H1 (cell line): ENCODE measurements around the gene KLK5. TPM values are rescaled to one million over a fixed set of nuclear protein-coding genes. Genes with fewer than 3 reads are reported as not detected.

Experiments
- CTCF ChIA-PET: fragments of 300-600 bp; sonication (Branson Sonifier 250); formaldehyde crosslinking; loops from one replicate; lab custom pipeline; 2021; ENCODE audit not compliant: partially characterized antibody; lab: Charles Lee
- POLR2A ChIA-PET: fragments of 300-600 bp; sonication (Branson Sonifier 250); formaldehyde crosslinking; loops from one replicate; lab custom pipeline; 2021; ENCODE audit warnings: inconsistent platforms; ENCODE audit not compliant: partially characterized antibody; lab: Charles Lee
- DNase-seq, 2 experiments: peaks; one replicate each; pipeline versions ENCODE4 v3.0.0 to v3.0.0-alpha.2; 2010 to 2022; ENCODE audit warnings: low spot score in 2 of 2, low read depth in 1 of 2, mixed read lengths in 1 of 2
- FAIRE-seq: peaks from 2 replicates; lab custom pipeline; 2011; peaks lifted over from hg19 to GRCh38; lab: Jason Lieb, UNC
- H2AFZ ChIP-seq: 2 replicates; pipeline ENCODE4 v1.8.1; 2012; ENCODE audit warnings: low read length, inconsistent platforms
- H2AK5ac ChIP-seq: 2 replicates; pipeline ENCODE4 v1.6.1; 2013; ENCODE audit warnings: low read depth, low read length
- H2BK120ac ChIP-seq: replicated peaks from 2 replicates; pipeline ENCODE3; 2013; ENCODE audit warnings: low read depth, low read length, inconsistent platforms
- H2BK12ac ChIP-seq: 2 replicates; pipeline ENCODE4 v1.6.1; 2013; ENCODE audit warnings: low read depth, low read length
- H2BK15ac ChIP-seq: 2 replicates; pipeline ENCODE4 v1.6.1; 2013; ENCODE audit warnings: low read length
- H2BK20ac ChIP-seq: 2 replicates; pipeline ENCODE4 v1.6.1; 2013; ENCODE audit warnings: low read length
- H2BK5ac ChIP-seq: 2 replicates; pipeline ENCODE4 v1.6.1; 2013; ENCODE audit warnings: low read depth, low read length
- H3K14ac ChIP-seq: 2 replicates; pipeline ENCODE4 v1.6.1; 2013; ENCODE audit warnings: inconsistent platforms; ENCODE audit not compliant: insufficient read length
- H3K18ac ChIP-seq: 2 replicates; pipeline ENCODE4 v1.6.1; 2013; ENCODE audit warnings: low read length; ENCODE audit errors: extremely low read depth
- H3K23ac ChIP-seq: 2 replicates; pipeline ENCODE4 v1.6.1; 2013; ENCODE audit warnings: inconsistent platforms; ENCODE audit not compliant: insufficient read length
- H3K23me2 ChIP-seq: 2 replicates; pipeline ENCODE4 v1.6.1; 2013; ENCODE audit warnings: low read depth, low read length
- H3K27ac ChIP-seq: 2 replicates; pipeline ENCODE4 v1.6.1; 2011; ENCODE audit warnings: low read depth, low read length, inconsistent platforms
- H3K27me3 ChIP-seq, 4 experiments: replicated peaks in 1 of 4; 1 replicate in 1 of 4; 2 replicates in 3 of 4; pipeline versions ENCODE4 v1.6.1 to v1.8.1; 2011 to 2013; ENCODE audit warnings: low read length in 3 of 4, mild to moderate bottlenecking in 3 of 4, inconsistent platforms in 2 of 4, mixed read lengths in 2 of 4, moderate library complexity in 1 of 4; ENCODE audit not compliant: control insufficient read depth in 3 of 4, insufficient read depth in 3 of 4; ENCODE audit errors: extremely low read depth in 1 of 4
- H3K36me3 ChIP-seq, 4 experiments: 2 replicates each; pipeline versions ENCODE4 v1.6.1 to v1.8.1; 2011 to 2013; ENCODE audit warnings: mild to moderate bottlenecking in 4 of 4, low read length in 3 of 4, moderate library complexity in 2 of 4, control low read depth in 1 of 4, inconsistent platforms in 1 of 4; ENCODE audit not compliant: insufficient read depth in 4 of 4, control insufficient read depth in 2 of 4
- H3K4ac ChIP-seq: replicated peaks from 2 replicates; pipeline ENCODE3; 2013; ENCODE audit warnings: low read length, low read depth, mixed read lengths, inconsistent platforms; ENCODE audit not compliant: insufficient read length
- H3K4me1 ChIP-seq, 4 experiments: replicated peaks in 1 of 4; 1 replicate in 1 of 4; 2 replicates in 3 of 4; pipeline versions ENCODE4 v1.6.1 to v1.8.1; 2011 to 2013; ENCODE audit warnings: low read length in 3 of 4, inconsistent platforms in 2 of 4, mixed read lengths in 1 of 4; ENCODE audit not compliant: insufficient read depth in 4 of 4, control insufficient read depth in 3 of 4
- H3K4me2 ChIP-seq, 2 experiments: 2 replicates each; pipeline versions ENCODE4 v1.6.1 to v1.8.1; 2011 to 2013; ENCODE audit warnings: low read depth in 2 of 2, low read length in 2 of 2, control low read depth in 1 of 2, inconsistent platforms in 1 of 2, mild to moderate bottlenecking in 1 of 2; ENCODE audit not compliant: insufficient read depth in 1 of 2
- H3K4me3 ChIP-seq, 4 experiments: fragments of 200-600, 300-600 bp in 1 of 4; sonication (generic), shearing (Covaris generic), sonication (Bioruptor Twin) in 1 of 4; 2 replicates each; pipeline versions ENCODE4 v1.5.1 to v1.8.1; 2011 to 2016; ENCODE audit warnings: low read length in 4 of 4, low read depth in 3 of 4, control low read depth in 2 of 4, inconsistent platforms in 2 of 4, mild to moderate bottlenecking in 2 of 4, mixed read lengths in 1 of 4, moderate library complexity in 1 of 4; ENCODE audit not compliant: insufficient read depth in 2 of 4; ENCODE audit errors: extremely low read depth in 1 of 4
- H3K56ac ChIP-seq: replicated peaks from 2 replicates; pipeline ENCODE3; 2013; ENCODE audit warnings: low read depth, mild to moderate bottlenecking, mixed read lengths, low read length, inconsistent platforms; ENCODE audit not compliant: insufficient read length
- H3K79me1 ChIP-seq: 2 replicates; pipeline ENCODE4 v1.6.1; 2013; ENCODE audit warnings: low read depth, low read length, control low read depth
- H3K79me2 ChIP-seq, 2 experiments: 2 replicates each; pipeline versions ENCODE4 v1.6.1 to v1.8.1; 2012 to 2013; ENCODE audit warnings: low read length in 2 of 2, mild to moderate bottlenecking in 2 of 2, inconsistent platforms in 1 of 2; ENCODE audit not compliant: insufficient read depth in 2 of 2, control insufficient read depth in 1 of 2
- H3K9ac ChIP-seq, 4 experiments: replicated peaks in 1 of 4; 1 replicate in 1 of 4; 2 replicates in 3 of 4; pipeline versions ENCODE4 v1.6.1 to v1.8.1; 2011 to 2013; ENCODE audit warnings: low read depth in 3 of 4, low read length in 3 of 4, control low read depth in 2 of 4, mild to moderate bottlenecking in 2 of 4, moderate library complexity in 2 of 4, inconsistent platforms in 1 of 4; ENCODE audit errors: extremely low read depth in 1 of 4
- H3K9me3 ChIP-seq, 2 experiments: 2 replicates each; pipeline versions ENCODE4 v1.6.1 to v1.8.1; 2012 to 2013; ENCODE audit warnings: mild to moderate bottlenecking in 2 of 2, moderate library complexity in 2 of 2, control low read depth in 1 of 2, inconsistent platforms in 1 of 2, low read depth in 1 of 2, low read length in 1 of 2, mixed read lengths in 1 of 2; ENCODE audit not compliant: insufficient read depth in 2 of 2
- H4K20me1 ChIP-seq, 2 experiments: replicated peaks in 1 of 2; 2 replicates each; pipeline versions ENCODE3 to v1.8.1; 2011 to 2013; ENCODE audit warnings: inconsistent platforms in 2 of 2, low read length in 2 of 2, mild to moderate bottlenecking in 1 of 2; ENCODE audit not compliant: insufficient read depth in 2 of 2, control insufficient read depth in 1 of 2
- H4K5ac ChIP-seq: 2 replicates; pipeline ENCODE4 v1.6.1; 2013; ENCODE audit warnings: low read length, low read depth, mixed read lengths, inconsistent platforms; ENCODE audit not compliant: insufficient read length
- H4K8ac ChIP-seq: 2 replicates; pipeline ENCODE4 v1.8.0; 2013; ENCODE audit warnings: mild to moderate bottlenecking, moderate library complexity, low read length, inconsistent platforms; ENCODE audit not compliant: insufficient read depth; ENCODE audit errors: extremely low read depth
- H4K91ac ChIP-seq: replicated peaks from 2 replicates; pipeline ENCODE3; 2013; ENCODE audit warnings: low read length, mixed read lengths, inconsistent platforms; ENCODE audit not compliant: insufficient read length
- SIN3A ChIP-seq, 2 experiments: IDR thresholded peaks in 1 of 2; conservative IDR thresholded peaks in 1 of 2; 2 replicates each; pipeline ENCODE4 v1.6.1; 2011 to 2012; ENCODE audit warnings: low read length in 2 of 2, improper control_type of control experiment in 1 of 2, low read depth in 1 of 2, mild to moderate bottlenecking in 1 of 2
- SIX5 ChIP-seq: IDR thresholded peaks from 2 replicates; pipeline ENCODE4 v1.6.1; 2011; ENCODE audit warnings: mild to moderate bottlenecking, low read depth, low read length
- WGBS, 2 experiments: shearing (Covaris generic) in 1 of 2; methylation state at CpG; one replicate each; pipeline versions ENCODE4 v1.1.6 to v1.1.7; 2013 to 2015; ENCODE audit warnings: low lambda C conversion rate in 2 of 2, mixed read lengths in 2 of 2, inconsistent platforms in 1 of 2, low coverage in 1 of 2, missing lambda C conversion rate in 1 of 2; ENCODE audit not compliant: insufficient replicate concordance in 2 of 2, insufficient coverage in 1 of 2, insufficient read length in 1 of 2; ENCODE audit errors: extremely low coverage in 1 of 2, missing lambda C conversion rate in 1 of 2; 5-methylcytosine and 5-hydroxymethylcytosine counted together
- polyA plus RNA-seq, 7 experiments: library from polyadenylated mRNA; depleted of rRNA in 3 of 7; stranded (reverse) in 5 of 7; unstranded in 2 of 7; fragments of >200 nt in 5 of 7; fragments of 200-250 nt in 2 of 7; gene quantifications; 1 replicate in 5 of 7; 2 replicates in 1 of 7; 4 replicates in 1 of 7; pipeline versions ENCODE4 v1.2.1 to v1.2.3, GENCODE V29; 2011 to 2013; ENCODE audit warnings: missing spikeins in 2 of 7, mixed read lengths in 2 of 7
- total RNA-seq: library from RNA; stranded (reverse); fragmentation: NEBNext Ultra II Directional; extraction: Animal tissue kit (Norgen Biotek cat#: 25700); gene quantifications from 2 replicates; pipeline ENCODE4 v1.2.1, GENCODE V29; 2021

Gene KLK5
- total and polyA plus RNA-seq, 2 of the 8 experiments (the other 6 are each of a cell fraction or from before 2014, with no cell fraction given) = 0.76 to 2.0 TPM

- no peak overlapping the region for H3K56ac ChIP-seq
- DNase-seq (no peak), FAIRE-seq (no peak)
- H3K4me1 ChIP-seq = no peaks in the 10 kb centered on the region
- no peak overlapping the region for H3K18ac ChIP-seq
- H4K91ac ChIP-seq = no peak overlapping the region
- H2BK15ac ChIP-seq = no peak overlapping the region
- H3K36me3 ChIP-seq = no peaks in the 10 kb centered on the region
- H2AK5ac ChIP-seq = no peak overlapping the region
- no peaks in the 10 kb centered on the region for H3K79me2 ChIP-seq
- no peak overlapping the region for H2BK12ac ChIP-seq
- no peak overlapping the region for H3K23ac ChIP-seq
- WGBS, 2 experiments = 88% methylated on average over 10 of the region's 10 CpGs; no CpG with 5 or more reads in 1 of the 2 experiments
- H3K27ac ChIP-seq = no peak overlapping the region
- H2AFZ ChIP-seq = no peak overlapping the region
- CTCF ChIA-PET = interaction anchor here (0.9 to 4.7 kb wide), 9 partner anchors 10 to 113 kb away, joined by 3 to 29 read pairs (median 4); no protein-coding TSS in a partner anchor
- H3K23me2 ChIP-seq = no peaks in the 10 kb centered on the region; the same call in 1 of the 2 replicates
- peaks cover 23 to 26% of the 10 kb centered on the region in 2 experiments for H3K9me3 ChIP-seq
- no peak overlapping the region for H3K4me2 ChIP-seq
- H3K4ac ChIP-seq = no peak overlapping the region
- no peak overlapping the region for H4K5ac ChIP-seq
- no peaks in the 10 kb centered on the region for H3K79me1 ChIP-seq
- H3K14ac ChIP-seq = no peak overlapping the region
- peaks cover 0 to 3% (median 1%) of the 10 kb centered on the region in 4 experiments; a peak in 1 of 7 replicates for H3K27me3 ChIP-seq
- H3K9ac ChIP-seq = no peak overlapping the region
- H2BK5ac ChIP-seq = no peak overlapping the region
- POLR2A ChIA-PET = interaction anchor here (0.9 to 1.8 kb wide), 2 partner anchors 75 to 99 kb away, joined by 4 read pairs; no protein-coding TSS in a partner anchor
- H3K4me3 ChIP-seq = no peak overlapping the region
- no peak overlapping the region for H2BK20ac ChIP-seq
- peaks cover 0 to 2% of the 10 kb centered on the region in 2 experiments for H4K20me1 ChIP-seq
- no peak overlapping the region for H4K8ac ChIP-seq
- H2BK120ac ChIP-seq = no peak overlapping the region
- TF ChIP-seq SIN3A (conservative IDR thresholded peaks at IDR 0.05 in 1 of 2, IDR thresholded peaks at IDR 0.05 in 1 of 2; ENCODE audit: low read depth in 1 of 2, low read length in 2 of 2) (no peak), SIX5 (no peak)
Measured at GRCh38 chr19:50894478-50895356, 58.1 kb downstream of the KLK5 start.
